PC-3 (cell line): ENCODE measurements around the gene LPIN2.

ENCODE experiments used
- CTCF ChIP-seq: fragments of 300-600 bp; sonication (generic); conservative IDR thresholded peaks from 2 replicates; pipeline ENCODE4 v1.5.1; 2017; ENCODE audit warnings: antibody characterized with exemption, low read depth, mild to moderate bottlenecking, low read length
- EZH2 ChIP-seq: fragments of 300-600 bp; sonication (generic); IDR thresholded peaks from one replicate; pipeline ENCODE4 v1.6.1; 2017; ENCODE audit warnings: antibody characterized with exemption, mild to moderate bottlenecking, low read length; ENCODE audit not compliant: unreplicated experiment

- TF ChIP-seq CTCF (no peak), EZH2 (no peak)
Measured at GRCh38 chr18:3015204-3015592, 2.3 kb upstream of the LPIN2 start.
